ENCODE results near the gene PSME1. TPM values are rescaled to one million over a fixed set of nuclear protein-coding genes. Genes with fewer than 3 reads are reported as not detected.

PSME1 gene
- total and polyA plus RNA-seq, 2 of the 13 experiments (the other 11 are each of a cell fraction or from before 2014, with no cell fraction given), result 159 to 608 TPM

- TF ChIP-seq ZNF512 (CRISPR knock-in tag; IDR thresholded peaks at IDR 0.05) (peak; percentile 92), TOE1 (CRISPR knock-in tag; IDR thresholded peaks at IDR 0.05) (no peak), ZNF605 (CRISPR knock-in tag; IDR thresholded peaks at IDR 0.05) (no peak), ZBTB39 (CRISPR knock-in tag; IDR thresholded peaks at IDR 0.05) (no peak), GATA4 (IDR thresholded peaks at IDR 0.05; ENCODE audit: borderline replicate concordance, low read depth) (no peak; the same call in 1 of the 2 replicates), FOXJ3 (CRISPR knock-in tag; IDR thresholded peaks at IDR 0.05; ENCODE audit: borderline replicate concordance) (no peak), ZNF720 (CRISPR knock-in tag; IDR thresholded peaks at IDR 0.05) (0 out of 2 replicates have a peak, but pooled peaks have one; percentile 13), ZNF703 (CRISPR knock-in tag; IDR thresholded peaks at IDR 0.05; ENCODE audit: borderline replicate concordance) (no peak), ZSCAN9 (CRISPR knock-in tag; IDR thresholded peaks at IDR 0.05; ENCODE audit: borderline replicate concordance) (no peak), MIXL1 (CRISPR knock-in tag; IDR thresholded peaks at IDR 0.05) (no peak), MTA1 (CRISPR knock-in tag; IDR thresholded peaks at IDR 0.05; ENCODE audit: borderline replicate concordance) (no peak), ZBTB8A (CRISPR knock-in tag; IDR thresholded peaks at IDR 0.05; ENCODE audit: borderline replicate concordance, low read depth) (no peak), MLLT10 (CRISPR knock-in tag; IDR thresholded peaks at IDR 0.05) (no peak), ZNF790 (CRISPR knock-in tag; IDR thresholded peaks at IDR 0.05; ENCODE audit: borderline replicate concordance) (no peak), ZBTB7B (CRISPR knock-in tag; IDR thresholded peaks at IDR 0.05) (no peak)
- TF ChIP-seq, protein P1, sequence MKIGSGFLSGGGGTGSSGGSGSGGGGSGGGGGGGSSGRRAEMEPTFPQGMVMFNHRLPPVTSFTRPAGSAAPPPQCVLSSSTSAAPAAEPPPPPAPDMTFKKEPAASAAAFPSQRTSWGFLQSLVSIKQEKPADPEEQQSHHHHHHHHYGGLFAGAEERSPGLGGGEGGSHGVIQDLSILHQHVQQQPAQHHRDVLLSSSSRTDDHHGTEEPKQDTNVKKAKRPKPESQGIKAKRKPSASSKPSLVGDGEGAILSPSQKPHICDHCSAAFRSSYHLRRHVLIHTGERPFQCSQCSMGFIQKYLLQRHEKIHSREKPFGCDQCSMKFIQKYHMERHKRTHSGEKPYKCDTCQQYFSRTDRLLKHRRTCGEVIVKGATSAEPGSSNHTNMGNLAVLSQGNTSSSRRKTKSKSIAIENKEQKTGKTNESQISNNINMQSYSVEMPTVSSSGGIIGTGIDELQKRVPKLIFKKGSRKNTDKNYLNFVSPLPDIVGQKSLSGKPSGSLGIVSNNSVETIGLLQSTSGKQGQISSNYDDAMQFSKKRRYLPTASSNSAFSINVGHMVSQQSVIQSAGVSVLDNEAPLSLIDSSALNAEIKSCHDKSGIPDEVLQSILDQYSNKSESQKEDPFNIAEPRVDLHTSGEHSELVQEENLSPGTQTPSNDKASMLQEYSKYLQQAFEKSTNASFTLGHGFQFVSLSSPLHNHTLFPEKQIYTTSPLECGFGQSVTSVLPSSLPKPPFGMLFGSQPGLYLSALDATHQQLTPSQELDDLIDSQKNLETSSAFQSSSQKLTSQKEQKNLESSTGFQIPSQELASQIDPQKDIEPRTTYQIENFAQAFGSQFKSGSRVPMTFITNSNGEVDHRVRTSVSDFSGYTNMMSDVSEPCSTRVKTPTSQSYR (CRISPR knock-in tag; IDR thresholded peaks at IDR 0.05; ENCODE audit: borderline replicate concordance), result no peak
- TF ChIP-seq, protein P2, sequence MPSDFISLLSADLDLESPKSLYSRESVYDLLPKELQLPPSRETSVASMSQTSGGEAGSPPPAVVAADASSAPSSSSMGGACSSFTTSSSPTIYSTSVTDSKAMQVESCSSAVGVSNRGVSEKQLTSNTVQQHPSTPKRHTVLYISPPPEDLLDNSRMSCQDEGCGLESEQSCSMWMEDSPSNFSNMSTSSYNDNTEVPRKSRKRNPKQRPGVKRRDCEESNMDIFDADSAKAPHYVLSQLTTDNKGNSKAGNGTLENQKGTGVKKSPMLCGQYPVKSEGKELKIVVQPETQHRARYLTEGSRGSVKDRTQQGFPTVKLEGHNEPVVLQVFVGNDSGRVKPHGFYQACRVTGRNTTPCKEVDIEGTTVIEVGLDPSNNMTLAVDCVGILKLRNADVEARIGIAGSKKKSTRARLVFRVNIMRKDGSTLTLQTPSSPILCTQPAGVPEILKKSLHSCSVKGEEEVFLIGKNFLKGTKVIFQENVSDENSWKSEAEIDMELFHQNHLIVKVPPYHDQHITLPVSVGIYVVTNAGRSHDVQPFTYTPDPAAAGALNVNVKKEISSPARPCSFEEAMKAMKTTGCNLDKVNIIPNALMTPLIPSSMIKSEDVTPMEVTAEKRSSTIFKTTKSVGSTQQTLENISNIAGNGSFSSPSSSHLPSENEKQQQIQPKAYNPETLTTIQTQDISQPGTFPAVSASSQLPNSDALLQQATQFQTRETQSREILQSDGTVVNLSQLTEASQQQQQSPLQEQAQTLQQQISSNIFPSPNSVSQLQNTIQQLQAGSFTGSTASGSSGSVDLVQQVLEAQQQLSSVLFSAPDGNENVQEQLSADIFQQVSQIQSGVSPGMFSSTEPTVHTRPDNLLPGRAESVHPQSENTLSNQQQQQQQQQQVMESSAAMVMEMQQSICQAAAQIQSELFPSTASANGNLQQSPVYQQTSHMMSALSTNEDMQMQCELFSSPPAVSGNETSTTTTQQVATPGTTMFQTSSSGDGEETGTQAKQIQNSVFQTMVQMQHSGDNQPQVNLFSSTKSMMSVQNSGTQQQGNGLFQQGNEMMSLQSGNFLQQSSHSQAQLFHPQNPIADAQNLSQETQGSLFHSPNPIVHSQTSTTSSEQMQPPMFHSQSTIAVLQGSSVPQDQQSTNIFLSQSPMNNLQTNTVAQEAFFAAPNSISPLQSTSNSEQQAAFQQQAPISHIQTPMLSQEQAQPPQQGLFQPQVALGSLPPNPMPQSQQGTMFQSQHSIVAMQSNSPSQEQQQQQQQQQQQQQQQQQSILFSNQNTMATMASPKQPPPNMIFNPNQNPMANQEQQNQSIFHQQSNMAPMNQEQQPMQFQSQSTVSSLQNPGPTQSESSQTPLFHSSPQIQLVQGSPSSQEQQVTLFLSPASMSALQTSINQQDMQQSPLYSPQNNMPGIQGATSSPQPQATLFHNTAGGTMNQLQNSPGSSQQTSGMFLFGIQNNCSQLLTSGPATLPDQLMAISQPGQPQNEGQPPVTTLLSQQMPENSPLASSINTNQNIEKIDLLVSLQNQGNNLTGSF (CRISPR knock-in tag; IDR thresholded peaks at IDR 0.05), result peak; percentile 62; the same call in 1 of the 2 replicates
Observed at GRCh38 chr14:24135584-24135833, 485 bp upstream of the PSME1 start (continued).

Data from HepG2 (cell line).